Measurements from ENCODE around the gene MAVS.
"Not testable (repeated sequence)": the region's sequence is repeated elsewhere in the genome, so short reads cannot be mapped to it uniquely, and the experiment has no call there.

Gene MAVS

GRCh38 chr20:3857405-3857804, 10.8 kb downstream of the MAVS start:
- no peak for DNase-seq

- DNase-seq, result no peak
Observed at GRCh38 chr20:3858689-3859088, 12.1 kb downstream of the MAVS start.

GRCh38 chr20:3861191-3861590, 14.6 kb downstream of the MAVS start:
- no peak for DNase-seq

GRCh38 chr20:3862333-3862732, 15.7 kb downstream of the MAVS start:
- DNase-seq, result no peak

- no peak for DNase-seq
Observed at GRCh38 chr20:3863317-3863716, 16.7 kb downstream of the MAVS start.

- no peak for DNase-seq
Observed at GRCh38 chr20:3864518-3864917, 17.9 kb downstream of the MAVS start.

GRCh38 chr20:3865152-3865886, 18.7 kb downstream of the MAVS start:
- DNase-seq, result no peak

GRCh38 chr20:3865887-3866407, 19.3 kb downstream of the MAVS start:
- no peak for DNase-seq

GRCh38 chr20:3866464-3866863, 19.8 kb downstream of the MAVS start:
- no peak for DNase-seq

- no peak for DNase-seq
Observed at GRCh38 chr20:3867802-3868201, 21.2 kb downstream of the MAVS start.

- DNase-seq, result no peak
Observed at GRCh38 chr20:3869839-3870634, 23.4 kb downstream of the MAVS start.

GRCh38 chr20:3871550-3872265, 25.1 kb downstream of the MAVS start:
- no peak for DNase-seq

- no peak for DNase-seq
Observed at GRCh38 chr20:3873507-3873906, 26.9 kb downstream of the MAVS start.

- DNase-seq, result peak; percentile 62
Observed at GRCh38 chr20:3874194-3874844, 27.7 kb downstream of the MAVS start.

GRCh38 chr20:3875378-3875974, 28.8 kb downstream of the MAVS start:
- DNase-seq, result no peak

- DNase-seq, result no peak
Observed at GRCh38 chr20:3876000-3876399, 29.4 kb downstream of the MAVS start.

GRCh38 chr20:3876676-3877075, 30.0 kb downstream of the MAVS start:
- no peak for DNase-seq

GRCh38 chr20:3878921-3879274, 32.3 kb downstream of the MAVS start:
- DNase-seq, result not testable (repeated sequence)

GRCh38 chr20:3885715-3886114, 39.1 kb downstream of the MAVS start:
- DNase-seq, result no peak

GRCh38 chr20:3887876-3888620, 41.4 kb downstream of the MAVS start:
- DNase-seq, result peak; percentile 40

GRCh38 chr20:3888622-3889488, 42.2 kb downstream of the MAVS start, which contains the start of gene PANK2:
Gene PANK2, plus strand, starts transcription at chr20:3889387.
- DNase-seq, result peak; percentile 100
